HEK293 (cell line): ENCODE data around the gene KRT6A.
A peak's percentile ranks its signal among the peaks of the same experiment; 100 is the strongest.

Experiments
- CTCF ChIA-PET: fragments of 350-600 bp; formaldehyde crosslinking; extraction: SDS; loops from one replicate; lab custom pipeline; 2021; ENCODE audit warnings: antibody characterized with exemption; lab: Yijun Ruan, JAX
- POLR2A ChIA-PET: fragments of 300-600 bp; formaldehyde crosslinking; extraction: SDS; loops from one replicate; lab custom pipeline; 2020; ENCODE audit warnings: antibody characterized with exemption, inconsistent platforms; lab: Yijun Ruan, JAX
- H3K27ac ChIP-seq: fragments of 200-500 bp; sonication (Bioruptor generic); 2 replicates; pipeline ENCODE4 v1.5.1; 2014; ENCODE audit warnings: low read depth, low read length, control low read depth, inconsistent platforms; ENCODE audit errors: extremely low read depth
- H3K36me3 ChIP-seq, 2 experiments: fragments of 200-500 bp in 1 of 2; sonication (Bioruptor generic) in 1 of 2; 1 replicate in 1 of 2; 2 replicates in 1 of 2; pipeline ENCODE4 v1.5.1; 2014 to 2017; ENCODE audit warnings: inconsistent platforms in 2 of 2, low read length in 2 of 2; ENCODE audit not compliant: control insufficient read depth in 2 of 2, insufficient read depth in 1 of 2
- H3K4me1 ChIP-seq: fragments of 200-500 bp; sonication (Bioruptor generic); 2 replicates; pipeline ENCODE4 v1.5.1; 2014; ENCODE audit warnings: mild to moderate bottlenecking, low read length, inconsistent platforms; ENCODE audit not compliant: control insufficient read depth, insufficient read depth
- H3K4me3 ChIP-seq: 2 replicates; pipeline ENCODE4 v1.5.1; 2011; ENCODE audit warnings: low read depth, mild to moderate bottlenecking, control low read depth, low read length, moderate library complexity
- H3K9me3 ChIP-seq: fragments of 200-500 bp; sonication (Bioruptor generic); 2 replicates; pipeline ENCODE4 v1.5.1; 2014; ENCODE audit warnings: low read depth, low read length, inconsistent platforms; ENCODE audit not compliant: control insufficient read depth, insufficient read depth
- GLIS1 ChIP-seq: fragments of 450-650 bp; formaldehyde crosslinking; IDR thresholded peaks from 2 replicates; pipeline ENCODE4 v1.5.1; 2016; ENCODE audit warnings: missing biosample characterization, missing genetic modification characterization
- IKZF3 ChIP-seq: fragments of 450-650 bp; IDR thresholded peaks from 2 replicates; pipeline ENCODE4 v1.5.0; 2018; ENCODE audit warnings: missing biosample characterization, mild to moderate bottlenecking, missing genetic modification characterization, moderate library complexity
- KLF1 ChIP-seq: fragments of 450-650 bp; formaldehyde crosslinking; IDR thresholded peaks from 2 replicates; pipeline ENCODE4 v1.5.1; 2016; ENCODE audit warnings: missing biosample characterization, missing genetic modification characterization
- PRDM10 ChIP-seq: fragments of 450-650 bp; formaldehyde crosslinking; IDR thresholded peaks from 2 replicates; pipeline ENCODE4 v1.5.1; 2016; ENCODE audit warnings: missing biosample characterization, missing genetic modification characterization
- REST ChIP-seq: fragments of 450-650 bp; formaldehyde crosslinking; IDR thresholded peaks from 2 replicates; pipeline ENCODE4 v1.5.1; 2016; ENCODE audit warnings: missing biosample characterization, missing genetic modification characterization
- SCRT2 ChIP-seq: fragments of 450-650 bp; formaldehyde crosslinking; IDR thresholded peaks from 2 replicates; pipeline ENCODE4 v1.5.1; 2016; ENCODE audit warnings: missing biosample characterization, missing genetic modification characterization
- ZBTB48 ChIP-seq: fragments of 450-650 bp; formaldehyde crosslinking; IDR thresholded peaks from 2 replicates; pipeline ENCODE4 v1.5.1; 2016; ENCODE audit warnings: missing biosample characterization, missing genetic modification characterization
- ZIC2 ChIP-seq: fragments of 450-650 bp; formaldehyde crosslinking; IDR thresholded peaks from 2 replicates; pipeline ENCODE4 v1.5.1; 2016; ENCODE audit warnings: missing biosample characterization, missing genetic modification characterization
- ZNF341 ChIP-seq: fragments of 450-650 bp; formaldehyde crosslinking; IDR thresholded peaks from 2 replicates; pipeline ENCODE4; 2016; ENCODE audit warnings: low read depth, missing biosample characterization, missing genetic modification characterization
- ZNF366 ChIP-seq: fragments of 450-650 bp; formaldehyde crosslinking; conservative IDR thresholded peaks from 2 replicates; pipeline ENCODE4 v1.5.1; 2016; ENCODE audit warnings: missing biosample characterization, missing genetic modification characterization
- ZNF394 ChIP-seq: fragments of 450-650 bp; formaldehyde crosslinking; IDR thresholded peaks from 2 replicates; pipeline ENCODE4 v1.5.1; 2016; ENCODE audit warnings: missing biosample characterization, missing genetic modification characterization, mild to moderate bottlenecking, moderate library complexity, borderline replicate concordance
- ZNF404 ChIP-seq: fragments of 450-650 bp; formaldehyde crosslinking; IDR thresholded peaks from 2 replicates; pipeline ENCODE4 v1.5.1; 2017; ENCODE audit warnings: missing biosample characterization, missing genetic modification characterization
- ZNF473 ChIP-seq: fragments of 450-650 bp; formaldehyde crosslinking; IDR thresholded peaks from 2 replicates; pipeline ENCODE4 v1.5.1; 2017; ENCODE audit warnings: missing biosample characterization, missing genetic modification characterization
- ZNF530 ChIP-seq: fragments of 450-650 bp; formaldehyde crosslinking; IDR thresholded peaks from 2 replicates; pipeline ENCODE4 v1.5.1; 2016; ENCODE audit warnings: low read depth, missing biosample characterization, missing genetic modification characterization
- ZNF571 ChIP-seq: fragments of 450-650 bp; formaldehyde crosslinking; IDR thresholded peaks from 2 replicates; pipeline ENCODE4 v1.5.0; 2017; ENCODE audit warnings: missing biosample characterization, missing genetic modification characterization
- ZNF600 ChIP-seq: fragments of 450-650 bp; formaldehyde crosslinking; IDR thresholded peaks from 2 replicates; pipeline ENCODE4 v1.5.1; 2016; ENCODE audit warnings: missing biosample characterization, missing genetic modification characterization
- ZNF629 ChIP-seq: fragments of 450-650 bp; formaldehyde crosslinking; IDR thresholded peaks from 2 replicates; pipeline ENCODE4 v1.5.1; 2017; ENCODE audit warnings: missing biosample characterization, missing genetic modification characterization
- ZNF707 ChIP-seq: fragments of 450-650 bp; formaldehyde crosslinking; IDR thresholded peaks from 2 replicates; pipeline ENCODE4 v1.5.1; 2016; ENCODE audit warnings: missing biosample characterization, missing genetic modification characterization
- ZNF792 ChIP-seq: fragments of 450-650 bp; formaldehyde crosslinking; IDR thresholded peaks from 2 replicates; pipeline ENCODE4 v1.5.1; 2016; ENCODE audit warnings: missing biosample characterization, missing genetic modification characterization
- ZNF837 ChIP-seq: fragments of 450-650 bp; formaldehyde crosslinking; IDR thresholded peaks from 2 replicates; pipeline ENCODE4 v1.5.1; 2016; ENCODE audit warnings: missing biosample characterization, missing genetic modification characterization
- ZSCAN18 ChIP-seq: fragments of 450-650 bp; formaldehyde crosslinking; IDR thresholded peaks from 2 replicates; pipeline ENCODE4 v1.5.1; 2016; ENCODE audit warnings: missing biosample characterization, missing genetic modification characterization

The KRT6A gene

GRCh38 chr12:52496054-52496453 lies 3.0 kb upstream of the KRT6A start (continued):
- TF ChIP-seq ZNF394 (tag by site-specific recombination), result no peak

GRCh38 chr12:52495389-52495788 lies 2.3 kb upstream of the KRT6A start:
- no peak for TF ChIP-seq REST (tag by site-specific recombination)
- TF ChIP-seq KLF1 (tag by site-specific recombination), result 0 out of 2 replicates have a peak, but pooled peaks have one; percentile 9
- no peak for TF ChIP-seq ZNF404 (tag by site-specific recombination)
- no peak for TF ChIP-seq ZBTB48 (tag by site-specific recombination)
- TF ChIP-seq PRDM10 (tag by site-specific recombination), result 0 out of 2 replicates have a peak, but pooled peaks have one; percentile 13
- no peak for TF ChIP-seq ZNF473 (tag by site-specific recombination)
- TF ChIP-seq SCRT2 (tag by site-specific recombination), result peak; percentile 91
- TF ChIP-seq ZIC2 (tag by site-specific recombination), result peak; percentile 89
- no peak for TF ChIP-seq ZNF629 (tag by site-specific recombination)
- no peak for TF ChIP-seq ZNF837 (tag by site-specific recombination)
- TF ChIP-seq ZNF707 (tag by site-specific recombination), result no peak
- no peak for TF ChIP-seq IKZF3 (tag by site-specific recombination)
- no peak for TF ChIP-seq ZNF600 (tag by site-specific recombination)
- TF ChIP-seq ZSCAN18 (tag by site-specific recombination), result no peak
- TF ChIP-seq ZNF530 (tag by site-specific recombination), result no peak
- TF ChIP-seq ZNF341 (tag by site-specific recombination), result no peak
- TF ChIP-seq ZNF571 (tag by site-specific recombination), result no peak
- no peak for TF ChIP-seq ZNF366
- TF ChIP-seq GLIS1 (tag by site-specific recombination), result peak; percentile 31; the same call in 1 of the 2 replicates
- TF ChIP-seq ZNF792 (tag by site-specific recombination), result no peak
- no peak overlapping the region for H3K4me3 ChIP-seq

More at GRCh38 chr12:52495389-52495788, 2.3 kb upstream of the KRT6A start:
- Histone ChIP-seq H3K27ac (no peak overlapping the region), H3K9me3 (no peaks in the 10 kb centered on the region), H3K4me1 (peaks cover 6% of the 10 kb centered on the region), H3K36me3 (no peaks in the 10 kb centered on the region)
- ChIA-PET POLR2A (no interaction called here), CTCF (interaction anchor here (0.6 to 1.6 kb wide), 6 partner anchors 13 to 125 kb away, joined by 3 to 4 read pairs (median 3); no protein-coding TSS in a partner anchor)
